ENCODE measurements around the gene TTLL7.

The TTLL7 gene

DNA sequence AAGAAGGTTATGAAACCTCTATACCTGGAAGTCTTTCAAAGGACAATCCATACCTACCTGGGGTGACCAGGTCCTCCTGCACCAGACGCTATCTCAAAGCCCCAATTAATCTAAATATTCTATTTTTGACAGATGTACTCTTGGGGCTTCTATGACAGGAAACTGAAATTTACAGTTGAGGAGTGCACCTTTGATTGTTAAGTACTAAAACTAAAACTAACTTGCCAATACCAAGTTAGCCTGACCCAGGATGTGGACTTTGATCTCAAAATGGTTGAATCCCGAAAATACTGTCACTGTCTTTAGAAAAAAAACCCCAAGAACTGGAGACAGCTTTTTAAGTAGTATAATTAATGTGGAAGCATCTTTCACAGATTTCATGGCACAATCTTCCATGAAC, 162.4 kb downstream of the TTLL7 start:
- TF ChIP-seq, protein P1, sequence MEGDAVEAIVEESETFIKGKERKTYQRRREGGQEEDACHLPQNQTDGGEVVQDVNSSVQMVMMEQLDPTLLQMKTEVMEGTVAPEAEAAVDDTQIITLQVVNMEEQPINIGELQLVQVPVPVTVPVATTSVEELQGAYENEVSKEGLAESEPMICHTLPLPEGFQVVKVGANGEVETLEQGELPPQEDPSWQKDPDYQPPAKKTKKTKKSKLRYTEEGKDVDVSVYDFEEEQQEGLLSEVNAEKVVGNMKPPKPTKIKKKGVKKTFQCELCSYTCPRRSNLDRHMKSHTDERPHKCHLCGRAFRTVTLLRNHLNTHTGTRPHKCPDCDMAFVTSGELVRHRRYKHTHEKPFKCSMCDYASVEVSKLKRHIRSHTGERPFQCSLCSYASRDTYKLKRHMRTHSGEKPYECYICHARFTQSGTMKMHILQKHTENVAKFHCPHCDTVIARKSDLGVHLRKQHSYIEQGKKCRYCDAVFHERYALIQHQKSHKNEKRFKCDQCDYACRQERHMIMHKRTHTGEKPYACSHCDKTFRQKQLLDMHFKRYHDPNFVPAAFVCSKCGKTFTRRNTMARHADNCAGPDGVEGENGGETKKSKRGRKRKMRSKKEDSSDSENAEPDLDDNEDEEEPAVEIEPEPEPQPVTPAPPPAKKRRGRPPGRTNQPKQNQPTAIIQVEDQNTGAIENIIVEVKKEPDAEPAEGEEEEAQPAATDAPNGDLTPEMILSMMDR (IDR thresholded peaks at IDR 0.05; ENCODE audit: control insufficient read depth, extremely low read depth, insufficient read depth) = no peak
- no peak for DNase-seq (ENCODE audit: low read depth)
- H3K4me3 ChIP-seq (ENCODE audit: low read depth, low read length) = no peak overlapping the region

DNA sequence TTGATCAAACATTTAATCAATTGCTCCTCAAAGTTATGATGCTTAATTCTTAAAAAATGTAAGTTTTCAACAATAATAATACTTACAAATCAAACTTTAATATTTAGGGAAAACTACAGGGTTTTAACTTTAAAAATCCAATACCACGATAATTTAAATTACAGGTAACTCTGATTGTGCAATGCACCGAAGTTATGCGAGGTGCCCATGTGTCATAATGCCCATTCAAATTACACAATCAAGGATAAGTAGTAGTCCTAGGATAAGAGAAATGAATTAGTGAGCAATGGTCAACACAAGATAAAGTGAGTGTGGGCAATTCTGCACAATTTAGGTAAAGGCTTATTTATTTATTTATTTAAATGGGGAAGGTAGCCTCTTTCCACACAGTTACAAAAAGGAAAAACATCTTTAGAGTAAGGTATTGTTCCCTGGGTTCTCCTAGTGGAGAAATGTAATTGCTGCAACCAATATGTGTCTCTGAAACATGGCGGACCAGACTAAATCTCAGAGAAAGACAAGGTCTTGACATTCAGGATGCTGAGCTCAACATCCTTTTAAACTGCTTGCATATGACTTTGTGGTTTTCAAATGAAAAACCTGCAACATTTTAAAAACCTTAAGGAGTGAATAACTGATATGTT, 164.2 kb downstream of the TTLL7 start:
- DNase-seq (ENCODE audit: low read depth) = no peak
- TF ChIP-seq, protein P1 (IDR thresholded peaks at IDR 0.05; ENCODE audit: control insufficient read depth, extremely low read depth, insufficient read depth) = no peak
- no peak overlapping the region for H3K4me3 ChIP-seq (ENCODE audit: low read depth, low read length)

DNA sequence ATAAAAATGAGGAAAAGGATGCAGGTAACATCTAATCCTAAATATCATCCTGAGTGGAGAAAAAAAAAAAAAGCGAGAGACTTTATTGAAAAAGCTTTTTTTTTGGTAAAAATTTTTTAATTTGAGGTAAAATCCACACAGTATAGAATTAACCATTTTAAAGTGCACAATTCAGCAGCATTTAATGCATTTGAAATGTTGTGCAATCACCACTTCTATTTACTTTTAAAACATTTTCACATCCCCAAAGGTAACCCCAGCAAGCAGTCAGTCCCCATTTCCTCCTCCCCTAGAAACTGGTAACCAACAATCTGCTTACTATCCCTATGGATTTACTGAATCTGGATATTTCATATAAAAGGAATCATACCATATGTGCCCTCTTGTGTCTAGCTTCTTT, 166.7 kb downstream of the TTLL7 start:
- DNase-seq (ENCODE audit: low read depth) = no peak
- TF ChIP-seq, protein P1 (IDR thresholded peaks at IDR 0.05; ENCODE audit: control insufficient read depth, extremely low read depth, insufficient read depth) = no peak
- no peak overlapping the region for H3K4me3 ChIP-seq (ENCODE audit: low read depth, low read length)

DNA sequence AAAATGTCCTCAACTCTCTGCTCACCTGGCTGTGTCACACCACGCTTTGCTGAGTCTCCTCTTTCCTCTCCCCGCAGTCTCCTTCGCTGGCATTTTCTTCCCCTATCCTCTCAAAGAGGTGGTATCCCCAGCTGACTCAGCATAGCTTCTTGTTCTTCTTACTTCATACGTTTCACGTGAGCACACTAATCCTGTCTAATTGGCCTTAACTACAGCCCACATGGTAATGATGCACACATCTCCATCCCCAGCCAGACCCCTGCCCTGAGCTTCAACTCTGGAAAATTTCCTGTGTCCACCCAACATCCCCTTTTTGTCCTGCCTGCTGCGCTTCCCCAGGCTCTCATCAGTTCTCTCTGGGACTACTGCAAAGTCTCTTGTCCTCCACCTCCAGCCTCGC, 169.8 kb downstream of the TTLL7 start:
- H3K4me3 ChIP-seq (ENCODE audit: low read depth, low read length) = no peak overlapping the region
- no peak for DNase-seq (ENCODE audit: low read depth)
- TF ChIP-seq, protein P1 (IDR thresholded peaks at IDR 0.05; ENCODE audit: control insufficient read depth, extremely low read depth, insufficient read depth) = no peak

DNA sequence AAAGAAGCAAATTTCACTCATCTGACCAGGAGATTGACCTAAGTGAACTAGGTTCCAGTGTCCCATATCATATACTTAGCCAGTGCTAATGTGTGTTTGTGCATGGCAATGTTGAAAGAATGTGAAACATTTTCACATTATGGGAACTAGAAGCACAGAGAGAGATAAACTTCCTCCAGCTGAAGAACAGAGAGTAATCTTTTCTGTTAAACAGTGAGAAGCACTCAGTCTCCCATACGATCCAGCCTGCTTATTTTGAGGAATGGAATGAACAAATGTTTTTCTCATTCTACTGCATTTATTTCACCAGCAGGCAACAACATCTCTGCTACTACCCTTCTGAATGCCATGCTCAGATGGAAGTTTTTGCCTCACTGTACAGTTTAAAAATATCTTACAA, 170.5 kb downstream of the TTLL7 start:
- TF ChIP-seq, protein P1 (IDR thresholded peaks at IDR 0.05; ENCODE audit: control insufficient read depth, extremely low read depth, insufficient read depth) = no peak
- DNase-seq (ENCODE audit: low read depth) = no peak
- no peak overlapping the region for H3K4me3 ChIP-seq (ENCODE audit: low read depth, low read length)

DNA sequence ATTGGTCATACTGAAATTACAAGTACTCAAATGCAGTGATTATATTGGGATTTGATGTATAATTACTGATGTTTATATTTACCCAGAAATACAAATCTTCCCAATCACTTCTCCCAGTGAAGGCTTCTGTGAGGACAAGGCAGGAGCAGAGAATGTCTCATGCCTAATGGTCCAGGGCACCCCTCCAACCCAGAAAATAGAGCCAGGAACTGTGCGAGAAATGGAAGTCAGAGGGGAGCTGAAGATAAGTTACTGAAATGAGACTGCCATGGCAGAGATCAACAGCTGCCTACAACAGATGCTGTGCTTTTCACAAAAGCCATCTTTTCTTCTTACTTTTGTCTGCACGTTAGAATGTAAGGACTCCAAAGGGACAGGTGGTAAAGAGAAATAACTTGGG, 171.2 kb downstream of the TTLL7 start:
- no peak for DNase-seq (ENCODE audit: low read depth)

More for the DNA sequence above, 171.2 kb downstream of the TTLL7 start:
- TF ChIP-seq, protein P1 (IDR thresholded peaks at IDR 0.05; ENCODE audit: control insufficient read depth, extremely low read depth, insufficient read depth) = no peak
- H3K4me3 ChIP-seq (ENCODE audit: low read depth, low read length) = no peak overlapping the region
